Measurements from ENCODE around the gene WTIP. TPM values are rescaled to one million over a fixed set of nuclear protein-coding genes. Genes with fewer than 3 reads are reported as not detected.

Gene WTIP
- total RNA-seq, 1 donor = 0.31 TPM

DNA sequence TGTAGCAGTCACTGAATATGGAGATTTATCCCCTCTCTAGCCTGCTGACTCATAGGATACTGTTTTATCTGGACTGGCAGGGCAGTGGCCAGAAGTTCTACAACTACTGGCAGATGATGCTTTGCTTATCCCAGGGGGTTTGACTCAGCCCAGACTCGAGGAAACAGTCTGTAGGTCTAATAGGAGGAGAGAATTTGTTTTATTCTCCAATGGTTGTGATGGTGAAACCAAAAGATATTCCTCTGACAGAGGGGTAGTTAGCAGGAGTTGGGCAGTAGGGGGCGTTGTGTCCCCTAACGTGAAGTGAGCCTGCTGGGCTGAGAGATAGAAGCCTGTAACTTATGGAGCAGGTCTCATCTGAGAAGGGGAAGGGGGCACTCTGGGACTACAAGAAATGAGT lies 74.9 kb downstream of the WTIP start:
- Histone ChIP-seq H3K4me1 (ENCODE audit: insufficient read depth, low read length) (no peaks in the 10 kb centered on the region), H3K27me3 (ENCODE audit: insufficient read depth, low read length) (no peaks in the 10 kb centered on the region), H3K4me3 (ENCODE audit: low read length) (no peak overlapping the region), H3K9me3 (ENCODE audit: low read depth, low read length) (no peaks in the 10 kb centered on the region)

DNA sequence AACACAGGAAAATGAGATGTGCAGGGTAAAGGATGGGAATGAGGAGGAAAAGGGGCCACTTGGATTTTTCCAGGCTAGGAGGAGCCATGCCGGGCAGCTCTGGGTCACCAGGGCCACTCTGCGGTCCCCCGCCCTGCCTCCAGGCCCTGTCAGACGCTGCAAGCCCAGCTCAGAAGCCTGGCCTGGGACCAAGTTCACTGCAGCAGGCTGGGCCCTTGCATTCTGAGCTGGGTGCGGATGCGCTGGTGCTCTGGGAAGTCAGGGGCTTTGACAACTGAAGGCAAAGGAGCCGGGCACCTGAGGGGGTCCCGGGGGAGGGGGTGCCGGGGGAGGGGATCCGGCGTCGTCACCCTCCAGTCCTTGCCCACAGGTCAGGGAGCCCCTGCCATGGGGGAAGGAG lies 77.5 kb downstream of the WTIP start:
- no peaks in the 10 kb centered on the region for H3K9me3 ChIP-seq (ENCODE audit: low read depth, low read length)
- no peak overlapping the region for H3K4me3 ChIP-seq (ENCODE audit: low read length)
- no peaks in the 10 kb centered on the region for H3K27me3 ChIP-seq (ENCODE audit: insufficient read depth, low read length)
- no peaks in the 10 kb centered on the region for H3K4me1 ChIP-seq (ENCODE audit: insufficient read depth, low read length)

DNA sequence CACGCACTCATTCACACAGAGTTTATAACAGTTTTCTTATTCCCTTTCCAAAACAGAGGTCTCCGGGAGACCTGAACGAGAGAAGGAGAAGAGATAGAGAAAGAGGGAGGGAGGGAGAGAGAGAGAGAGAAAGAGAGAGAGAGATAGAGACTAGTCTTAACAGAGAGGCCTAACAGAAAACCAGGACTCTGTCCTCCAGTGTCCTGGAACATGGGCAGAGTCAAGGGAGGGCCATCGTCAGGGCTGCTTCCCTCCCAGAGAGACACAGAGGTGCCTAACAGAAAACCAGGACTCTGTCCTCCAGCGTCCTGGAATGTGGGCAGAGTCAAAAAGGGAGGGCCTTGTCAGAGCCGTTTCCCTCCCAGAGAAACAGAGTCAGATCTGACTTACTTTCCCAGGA lies 78.7 kb downstream of the WTIP start:
- Histone ChIP-seq H3K4me1 (ENCODE audit: insufficient read depth, low read length) (no peaks in the 10 kb centered on the region), H3K4me3 (ENCODE audit: low read length) (no peak overlapping the region), H3K27me3 (ENCODE audit: insufficient read depth, low read length) (no peaks in the 10 kb centered on the region), H3K9me3 (ENCODE audit: low read depth, low read length) (no peaks in the 10 kb centered on the region)

Other genes with a start within 250 kb of the WTIP start
- gene GARRE1, start 227.2 kb upstream of the WTIP start, total RNA-seq = 27.3 TPM
- gene GPI, start 116.6 kb upstream of the WTIP start, total RNA-seq = 81.3 TPM
- gene PDCD2L, start 77.4 kb upstream of the WTIP start, total RNA-seq = 4.6 TPM
- gene UBA2, start 53.4 kb upstream of the WTIP start, total RNA-seq = 104 TPM
- 0.10 TPM for gene SCGB2B2, start 195.4 kb downstream of the WTIP start, total RNA-seq
- gene ZNF302, start 195.9 kb downstream of the WTIP start, total RNA-seq = 7.7 TPM

Measured in mononuclear cell (primary cell).